Suppressor macrophage treated with lipopolysaccharide for 4 hours (primary cell): Measurements from ENCODE around the gene CXCR3.
"Not testable (repeated sequence)": the region's sequence is repeated elsewhere in the genome, so short reads cannot be mapped to it uniquely, and the experiment has no call there.

Experiments
- DNase-seq: peaks from one replicate; pipeline ENCODE4 v3.0.0-alpha.2; 2020

Gene CXCR3

GRCh38 chrX:71607488-71607887, 10.8 kb downstream of the CXCR3 start:
- DNase-seq: no peak

- DNase-seq: no peak
Observed at GRCh38 chrX:71606536-71607216, 11.6 kb downstream of the CXCR3 start.

DNA sequence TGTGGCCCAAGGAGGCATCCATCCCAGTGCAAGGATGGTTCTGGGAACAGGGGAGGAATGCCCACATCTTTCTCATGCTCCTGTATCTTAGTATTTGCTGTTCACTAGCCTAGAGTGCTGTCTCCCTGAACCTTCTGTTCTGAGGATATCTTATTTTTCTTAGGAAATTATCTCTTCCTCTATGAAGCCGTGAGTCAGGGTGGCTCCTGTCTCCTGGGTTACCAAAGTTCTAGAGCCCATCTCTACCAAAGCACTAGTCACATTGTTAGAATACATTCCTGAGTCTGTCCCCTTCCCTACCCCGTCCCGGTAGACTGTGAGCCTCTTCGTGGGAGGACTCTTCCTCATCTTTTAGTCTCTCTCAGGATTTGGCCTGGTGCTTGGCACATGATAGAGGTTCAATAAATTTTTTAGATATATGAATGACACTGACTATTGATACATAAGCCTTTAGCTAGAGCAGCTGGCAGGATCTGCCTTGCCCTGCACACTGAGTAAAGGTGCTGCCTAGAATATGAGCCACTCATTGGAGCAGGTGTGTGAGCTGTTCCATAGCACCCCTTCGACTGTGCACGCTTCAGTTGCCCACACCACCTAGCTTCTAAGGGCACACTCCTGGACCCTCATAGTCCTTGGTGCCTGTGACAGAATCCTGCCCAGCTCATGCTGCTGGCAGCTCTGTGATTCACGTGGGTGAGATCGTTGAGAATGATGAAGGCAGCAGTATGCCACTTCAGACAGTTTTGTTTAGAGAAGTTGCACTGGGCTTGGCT, 13.3 kb downstream of the CXCR3 start:
- DNase-seq: no peak

- DNase-seq: no peak
Observed at GRCh38 chrX:71604141-71604540, 14.2 kb downstream of the CXCR3 start.

- DNase-seq: no peak
Observed at GRCh38 chrX:71603618-71604017, 14.7 kb downstream of the CXCR3 start.

- no peak for DNase-seq
Observed at GRCh38 chrX:71599965-71600364, 18.3 kb downstream of the CXCR3 start.

GRCh38 chrX:71593210-71593609, 25.1 kb downstream of the CXCR3 start:
- DNase-seq: not testable (repeated sequence)

DNA sequence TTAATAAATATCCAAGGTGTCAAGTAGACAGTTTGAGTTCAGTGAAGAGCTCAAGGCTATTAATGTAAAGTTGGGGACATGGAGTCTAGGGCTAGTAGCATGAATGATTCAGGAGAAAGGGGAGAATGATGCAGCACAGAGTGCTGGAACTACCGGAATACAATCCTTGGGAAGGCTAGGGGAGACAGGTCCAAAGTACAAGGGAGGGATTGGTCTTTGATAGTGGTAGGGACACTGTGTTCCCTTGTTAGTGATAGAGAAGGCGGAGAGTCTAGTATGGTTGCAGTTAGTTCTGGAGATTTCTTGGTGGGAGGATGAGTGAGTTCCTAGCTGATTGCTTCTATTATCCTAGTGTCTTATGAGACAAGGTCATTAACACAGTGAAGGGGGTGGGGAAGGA, 31.4 kb downstream of the CXCR3 start:
- DNase-seq: no peak

DNA sequence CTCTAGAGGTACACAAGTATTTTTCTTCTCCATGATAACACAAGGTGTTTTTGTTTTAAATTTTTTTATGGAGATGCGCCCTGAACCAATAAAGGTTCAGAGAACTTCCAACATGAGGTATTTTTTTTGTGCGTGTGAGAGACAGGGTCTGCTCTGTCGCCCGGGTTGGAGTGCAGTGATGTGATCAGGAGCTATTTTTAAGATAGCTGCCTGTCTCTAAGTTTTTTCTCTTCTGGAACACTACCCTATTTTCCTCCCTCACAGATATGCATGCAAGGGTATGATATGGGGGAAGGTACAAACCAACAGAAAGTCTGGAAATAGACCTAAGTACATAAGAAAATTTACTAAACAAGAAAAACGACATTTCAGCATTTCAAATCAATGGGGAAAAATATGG, 37.1 kb downstream of the CXCR3 start:
- DNase-seq: no peak

GRCh38 chrX:71579990-71580380, 38.3 kb downstream of the CXCR3 start:
- no peak for DNase-seq

DNA sequence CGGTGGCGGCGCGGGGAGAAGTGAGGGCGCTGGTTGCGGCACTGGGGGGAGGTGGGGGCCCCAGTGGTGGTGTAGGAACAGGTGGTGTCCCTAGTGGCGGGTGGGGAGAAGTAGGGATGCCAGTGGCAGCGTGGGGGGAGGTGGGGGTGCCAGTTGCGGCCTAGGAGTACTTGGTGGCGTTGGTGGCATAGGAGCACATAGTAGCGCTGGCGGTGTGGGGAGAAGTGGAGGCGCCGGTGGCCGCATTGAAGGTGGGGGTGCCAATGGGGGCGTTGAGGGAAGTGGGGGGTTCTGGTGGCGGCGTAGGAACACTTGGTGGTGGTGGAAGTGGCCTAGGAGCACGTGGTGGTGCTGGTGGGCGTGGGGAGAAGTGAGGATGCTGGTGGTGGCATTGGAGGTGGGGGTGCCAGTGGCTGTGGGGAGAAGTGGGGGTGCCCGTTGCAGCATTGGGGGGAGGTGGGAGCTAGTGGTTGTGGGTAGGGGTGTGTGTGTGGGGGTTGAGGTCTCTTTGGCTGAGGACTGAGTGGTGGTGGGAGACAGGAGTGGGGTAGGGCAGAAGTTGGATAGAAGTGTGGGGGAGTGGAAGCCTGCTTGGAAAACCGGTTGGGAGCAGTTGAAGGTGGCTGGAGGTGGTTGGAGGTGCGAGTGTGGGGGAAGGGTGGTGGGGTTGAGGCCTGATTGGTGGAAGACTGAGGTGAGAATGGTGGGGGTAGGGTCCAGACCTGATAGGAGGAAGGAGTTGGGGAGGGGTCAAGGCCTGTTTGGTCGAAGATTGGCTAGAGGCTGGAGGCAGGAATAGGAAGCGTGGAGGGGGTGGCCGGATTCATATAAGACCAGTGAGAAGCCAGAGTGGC, 38.9 kb downstream of the CXCR3 start:
- no peak for DNase-seq

- DNase-seq: no peak
Observed at GRCh38 chrX:71578253-71579135, 39.8 kb downstream of the CXCR3 start, which contains the start of gene GCNA. TSS of gene GCNA (plus strand) at chrX:71578437. CDS start at chrX:71580822, 2,385 bp downstream.

DNA sequence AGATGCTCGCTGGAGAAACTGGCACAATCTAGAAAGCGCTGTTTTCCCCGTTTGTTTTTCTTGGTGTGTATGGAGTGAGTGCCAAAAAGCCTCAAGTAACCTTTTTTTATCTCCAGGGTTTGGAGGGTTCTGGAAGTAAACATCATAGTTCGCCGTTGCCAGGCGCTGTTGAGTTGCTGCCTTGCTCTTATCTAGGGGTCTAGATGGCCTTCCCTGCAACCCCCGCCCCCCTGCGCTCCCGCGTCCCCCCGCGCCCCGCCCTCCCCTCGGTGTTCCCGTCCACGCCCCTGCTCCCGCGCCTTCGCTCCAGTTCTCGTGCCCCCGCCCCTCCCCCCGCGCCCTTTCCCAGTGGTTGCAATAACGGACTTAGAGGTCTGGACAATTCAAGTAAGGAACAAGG, 40.6 kb downstream of the CXCR3 start:
- DNase-seq: no peak

GRCh38 chrX:71573590-71573989, 44.7 kb downstream of the CXCR3 start:
- no peak for DNase-seq

DNA sequence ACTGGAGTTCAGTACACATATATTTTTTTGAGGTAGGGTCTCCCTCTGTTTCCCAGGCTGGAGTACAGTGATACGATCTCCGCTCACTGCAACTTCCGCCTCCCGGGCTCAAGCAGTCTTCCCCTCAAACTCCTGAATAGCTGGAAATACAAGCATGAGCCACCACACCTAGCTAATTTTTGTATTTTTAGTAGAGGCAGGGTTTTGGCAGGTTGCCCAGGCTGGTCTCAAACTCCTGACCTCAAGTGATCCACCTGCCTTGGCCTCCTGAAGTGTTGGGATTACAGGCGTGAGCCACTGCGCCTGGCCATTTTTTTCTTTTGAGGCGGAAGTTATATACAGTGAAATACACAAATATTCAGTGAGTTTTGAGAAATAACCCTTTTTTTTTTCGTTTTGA, 46.9 kb downstream of the CXCR3 start:
- not testable (repeated sequence) for DNase-seq
